ENCODE results near the gene HBEGF.

Gene HBEGF

DNA sequence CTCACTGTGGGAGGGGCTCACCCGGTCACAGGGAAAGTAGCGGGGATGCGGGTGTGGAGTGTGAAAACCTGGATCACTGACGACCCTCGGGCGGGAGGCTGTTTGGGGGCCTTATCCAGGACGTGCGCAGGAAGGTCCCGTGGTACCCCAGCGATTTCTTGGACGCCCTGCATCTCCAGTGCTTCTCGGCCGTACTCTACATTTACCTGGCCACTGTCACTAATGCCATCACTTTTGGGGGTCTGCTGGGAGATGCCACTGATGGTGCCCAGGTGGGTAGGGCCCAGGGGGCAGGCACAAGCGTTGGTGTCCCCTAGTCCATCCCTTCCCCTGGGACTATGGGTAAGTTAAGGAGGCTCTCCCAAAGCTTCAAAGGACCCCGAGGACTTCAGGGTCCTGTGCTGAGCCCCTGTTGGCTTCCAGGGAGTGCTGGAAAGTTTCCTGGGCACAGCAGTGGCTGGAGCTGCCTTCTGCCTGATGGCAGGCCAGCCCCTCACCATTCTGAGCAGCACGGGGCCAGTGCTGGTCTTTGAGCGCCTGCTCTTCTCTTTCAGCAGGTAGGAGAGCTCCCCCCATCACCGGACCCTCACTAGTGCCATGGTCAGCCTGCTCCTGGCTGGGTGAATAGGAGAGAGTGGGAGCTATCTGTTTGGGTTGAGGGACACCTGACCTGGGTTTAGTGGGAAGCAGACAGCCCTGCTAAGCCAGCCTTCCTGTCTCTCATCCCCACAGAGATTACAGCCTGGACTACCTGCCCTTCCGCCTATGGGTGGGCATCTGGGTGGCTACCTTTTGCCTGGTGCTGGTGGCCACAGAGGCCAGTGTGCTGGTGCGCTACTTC is 17.4 kb upstream of the HBEGF start:
- H2AFZ ChIP-seq (ENCODE audit: low read depth, low read length): peak overlapping the region; percentile 87; the same call in 1 of the 2 replicates
- peak overlapping the region; percentile 93 for H3K4me2 ChIP-seq (ENCODE audit: low read length)
- H3K4me3 ChIP-seq (ENCODE audit: low read length): peak overlapping the region; percentile 87
- H3K27me3 ChIP-seq (ENCODE audit: low read depth, low read length): no peaks in the 10 kb centered on the region
- no peaks in the 10 kb centered on the region for H4K20me1 ChIP-seq (ENCODE audit: insufficient read depth, low read length)
- H3K27ac ChIP-seq (ENCODE audit: low read length): no peak overlapping the region
- H3K4me1 ChIP-seq (ENCODE audit: low read length): no peaks in the 10 kb centered on the region
- H3K9me3 ChIP-seq (ENCODE audit: insufficient read depth, low read length): no peaks in the 10 kb centered on the region
- no peaks in the 10 kb centered on the region for H3K36me3 ChIP-seq (replicated peaks; ENCODE audit: low read depth, low read length)
- H3K9ac ChIP-seq (ENCODE audit: low read length): peak overlapping the region; percentile 56
- H3K79me2 ChIP-seq (ENCODE audit: low read length): no peaks in the 10 kb centered on the region
- TF ChIP-seq, protein P1, sequence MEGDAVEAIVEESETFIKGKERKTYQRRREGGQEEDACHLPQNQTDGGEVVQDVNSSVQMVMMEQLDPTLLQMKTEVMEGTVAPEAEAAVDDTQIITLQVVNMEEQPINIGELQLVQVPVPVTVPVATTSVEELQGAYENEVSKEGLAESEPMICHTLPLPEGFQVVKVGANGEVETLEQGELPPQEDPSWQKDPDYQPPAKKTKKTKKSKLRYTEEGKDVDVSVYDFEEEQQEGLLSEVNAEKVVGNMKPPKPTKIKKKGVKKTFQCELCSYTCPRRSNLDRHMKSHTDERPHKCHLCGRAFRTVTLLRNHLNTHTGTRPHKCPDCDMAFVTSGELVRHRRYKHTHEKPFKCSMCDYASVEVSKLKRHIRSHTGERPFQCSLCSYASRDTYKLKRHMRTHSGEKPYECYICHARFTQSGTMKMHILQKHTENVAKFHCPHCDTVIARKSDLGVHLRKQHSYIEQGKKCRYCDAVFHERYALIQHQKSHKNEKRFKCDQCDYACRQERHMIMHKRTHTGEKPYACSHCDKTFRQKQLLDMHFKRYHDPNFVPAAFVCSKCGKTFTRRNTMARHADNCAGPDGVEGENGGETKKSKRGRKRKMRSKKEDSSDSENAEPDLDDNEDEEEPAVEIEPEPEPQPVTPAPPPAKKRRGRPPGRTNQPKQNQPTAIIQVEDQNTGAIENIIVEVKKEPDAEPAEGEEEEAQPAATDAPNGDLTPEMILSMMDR (IDR thresholded peaks at IDR 0.05; ENCODE audit: low read depth, low read length): no peak
- no peak for TF ChIP-seq EZH2phosphoT487 (IDR thresholded peaks at IDR 0.05; ENCODE audit: low read depth)

GRCh38 chr5:140362875-140363630 is 16.6 kb upstream of the HBEGF start:
- Histone ChIP-seq H3K4me3 (ENCODE audit: low read length) (peak overlapping the region; percentile 87), H3K27ac (ENCODE audit: low read length) (no peak overlapping the region), H3K4me1 (ENCODE audit: low read length) (no peaks in the 10 kb centered on the region), H2AFZ (ENCODE audit: low read depth, low read length) (peak overlapping the region; percentile 87), H3K36me3 (replicated peaks; ENCODE audit: low read depth, low read length) (no peaks in the 10 kb centered on the region), H3K9me3 (ENCODE audit: insufficient read depth, low read length) (no peaks in the 10 kb centered on the region), H4K20me1 (ENCODE audit: insufficient read depth, low read length) (no peaks in the 10 kb centered on the region), H3K27me3 (ENCODE audit: low read depth, low read length) (no peaks in the 10 kb centered on the region), H3K4me2 (ENCODE audit: low read length) (peak overlapping the region; percentile 93), H3K79me2 (ENCODE audit: low read length) (no peaks in the 10 kb centered on the region), H3K9ac (ENCODE audit: low read length) (peak overlapping the region; percentile 56)
- no peak for TF ChIP-seq EZH2phosphoT487 (IDR thresholded peaks at IDR 0.05; ENCODE audit: low read depth)
- TF ChIP-seq, protein P1 (IDR thresholded peaks at IDR 0.05; ENCODE audit: low read depth, low read length): peak; percentile 77

DNA sequence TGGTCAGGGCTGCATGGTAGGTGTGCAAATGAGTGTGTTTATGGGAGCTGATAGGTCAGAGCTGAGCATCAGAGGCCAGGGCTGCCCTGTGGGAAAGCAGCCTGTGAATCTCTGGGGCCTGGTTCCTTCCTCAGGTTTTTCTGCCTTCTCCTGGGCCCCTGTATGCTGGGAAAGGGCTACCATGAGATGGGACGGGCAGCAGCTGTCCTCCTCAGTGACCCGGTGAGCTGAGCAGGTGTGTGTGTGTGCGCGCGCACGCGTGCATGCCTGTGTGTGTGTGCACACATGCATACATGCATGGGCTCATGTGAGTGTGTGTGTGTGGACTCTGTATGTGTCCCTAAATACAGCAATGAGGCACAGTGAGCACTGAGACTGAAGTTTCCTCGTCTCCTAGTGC is 15.9 kb upstream of the HBEGF start:
- TF ChIP-seq EZH2phosphoT487 (IDR thresholded peaks at IDR 0.05; ENCODE audit: low read depth): no peak
- TF ChIP-seq, protein P1 (IDR thresholded peaks at IDR 0.05; ENCODE audit: low read depth, low read length): no peak
- Histone ChIP-seq H3K36me3 (replicated peaks; ENCODE audit: low read depth, low read length) (no peaks in the 10 kb centered on the region), H2AFZ (ENCODE audit: low read depth, low read length) (no peak overlapping the region), H4K20me1 (ENCODE audit: insufficient read depth, low read length) (no peaks in the 10 kb centered on the region), H3K27me3 (ENCODE audit: low read depth, low read length) (no peaks in the 10 kb centered on the region), H3K79me2 (ENCODE audit: low read length) (no peaks in the 10 kb centered on the region), H3K27ac (ENCODE audit: low read length) (no peak overlapping the region), H3K4me3 (ENCODE audit: low read length) (no peak overlapping the region), H3K4me2 (ENCODE audit: low read length) (no peak overlapping the region), H3K9me3 (ENCODE audit: insufficient read depth, low read length) (no peaks in the 10 kb centered on the region), H3K4me1 (ENCODE audit: low read length) (peaks cover 2% of the 10 kb centered on the region), H3K9ac (ENCODE audit: low read length) (no peak overlapping the region)

GRCh38 chr5:140361901-140362300 is 15.5 kb upstream of the HBEGF start:
- no peak overlapping the region for H2AFZ ChIP-seq (ENCODE audit: low read depth, low read length)
- H3K27ac ChIP-seq (ENCODE audit: low read length): no peak overlapping the region
- H3K9ac ChIP-seq (ENCODE audit: low read length): no peak overlapping the region
- H3K9me3 ChIP-seq (ENCODE audit: insufficient read depth, low read length): no peaks in the 10 kb centered on the region
- no peak overlapping the region for H3K4me3 ChIP-seq (ENCODE audit: low read length)
- H3K4me1 ChIP-seq (ENCODE audit: low read length): peaks cover 7% of the 10 kb centered on the region
- no peaks in the 10 kb centered on the region for H4K20me1 ChIP-seq (ENCODE audit: insufficient read depth, low read length)
- no peaks in the 10 kb centered on the region for H3K79me2 ChIP-seq (ENCODE audit: low read length)
- H3K36me3 ChIP-seq (replicated peaks; ENCODE audit: low read depth, low read length): no peaks in the 10 kb centered on the region
- H3K27me3 ChIP-seq (ENCODE audit: low read depth, low read length): no peaks in the 10 kb centered on the region
- TF ChIP-seq, protein P1 (IDR thresholded peaks at IDR 0.05; ENCODE audit: low read depth, low read length): no peak
- no peak for TF ChIP-seq EZH2phosphoT487 (IDR thresholded peaks at IDR 0.05; ENCODE audit: low read depth)
- no peak overlapping the region for H3K4me2 ChIP-seq (ENCODE audit: low read length)

Data from OCI-LY3 (cell line).